Left lung (tissue), 10 donors: ENCODE results near the gene MUC12. TPM values are rescaled to one million over a fixed set of nuclear protein-coding genes. Genes with fewer than 3 reads are reported as not detected.
"Not testable (repeated sequence)": the region's sequence is repeated elsewhere in the genome, so short reads cannot be mapped to it uniquely, and the experiment has no call there.

ENCODE experiments used
- ATAC-seq: fragments of 200-7000 bp; cut with Tn5 transposase; one replicate; pipeline ENCODE4 v1.9.1; 2020; ENCODE audit warnings: moderate library complexity
- DNase-seq, 4 donors: peaks; one replicate each; pipeline ENCODE4 v3.0.0-alpha.2; 2013 to 2020
- H3K27ac ChIP-seq, 2 donors: fragments of 200-600 bp; sonication (generic) in 1 of 2; one replicate each; pipeline versions ENCODE4 v1.5.0 to v1.8.0; 2020 to 2021
- H3K27me3 ChIP-seq, 2 donors: fragments of 200-600 bp; sonication (generic) in 1 of 2; one replicate each; pipeline versions ENCODE4 v1.5.0 to v1.8.0; 2020 to 2021
- H3K36me3 ChIP-seq, 2 donors: fragments of 200-600 bp; sonication (generic) in 1 of 2; one replicate each; pipeline versions ENCODE4 v1.5.0 to v1.8.0; 2020 to 2021
- H3K4me1 ChIP-seq, 2 donors: fragments of 200-600 bp; one replicate each; pipeline ENCODE4 v1.8.0; 2021
- H3K4me3 ChIP-seq, 2 donors: fragments of 200-600 bp; sonication (generic) in 1 of 2; one replicate each; pipeline versions ENCODE4 v1.5.0 to v1.8.0; 2020 to 2021; ENCODE audit warnings: mild to moderate bottlenecking in 1 of 2
- H3K9me3 ChIP-seq, 2 donors: fragments of 200-600 bp; sonication (generic) in 1 of 2; one replicate each; pipeline versions ENCODE4 v1.5.0 to v1.8.0; 2020 to 2021
- intact Hi-C, 2 donors: fragments of 100-400 bp; cut with DNase I; formaldehyde crosslinking; loops; one replicate each; pipeline versions ENCODE4 v1.11.2 to v1.14.2; 2022
- polyA plus RNA-seq, 6 donors: library from polyadenylated mRNA; unstranded; fragments of 120-200 nt; gene quantifications; one replicate each; pipeline ENCODE4 v1.2.1, GENCODE V29; 2013; ENCODE audit not compliant: insufficient read length in 6 of 6
- total RNA-seq, 2 donors: library from RNA; stranded (reverse); fragmentation: NEBNext Ultra II Directional; extraction: Animal tissue kit (Norgen Biotek cat#: 25700); gene quantifications; one replicate each; pipeline ENCODE4 v1.2.1, GENCODE V29; 2021
- TF ChIP-seq, protein P1 (sequence below), 2 donors: fragments of 200-600 bp; sonication (generic) in 1 of 2; IDR thresholded peaks; one replicate each; pipeline versions ENCODE4 v1.5.0 to v1.8.0; 2021; ENCODE audit warnings: antibody characterized with exemption in 2 of 2
- donor health status: DM: no; HTN: yes; CAD: no.
- donor health status: DM: no; HTN: no; CAD: no.

MUC12 gene
- total and polyA plus RNA-seq, 8 donors, result 0.44 to 2.0 (median 1.2) TPM

GRCh38 chr7:101031082-101031481, 61.7 kb downstream of the MUC12 start:
- Histone ChIP-seq H3K36me3 (no peaks in the 10 kb centered on the region), H3K27me3 (no peaks in the 10 kb centered on the region), H3K9me3 (no peaks in the 10 kb centered on the region), H3K4me1 (no peaks in the 10 kb centered on the region), H3K4me3 (no peak overlapping the region), H3K27ac (no peak overlapping the region)
- intact Hi-C loops, result no loop called here
- ATAC-seq (no peak), DNase-seq (peak in 1 of 4 donors; percentile 12)
- TF ChIP-seq, protein P1, sequence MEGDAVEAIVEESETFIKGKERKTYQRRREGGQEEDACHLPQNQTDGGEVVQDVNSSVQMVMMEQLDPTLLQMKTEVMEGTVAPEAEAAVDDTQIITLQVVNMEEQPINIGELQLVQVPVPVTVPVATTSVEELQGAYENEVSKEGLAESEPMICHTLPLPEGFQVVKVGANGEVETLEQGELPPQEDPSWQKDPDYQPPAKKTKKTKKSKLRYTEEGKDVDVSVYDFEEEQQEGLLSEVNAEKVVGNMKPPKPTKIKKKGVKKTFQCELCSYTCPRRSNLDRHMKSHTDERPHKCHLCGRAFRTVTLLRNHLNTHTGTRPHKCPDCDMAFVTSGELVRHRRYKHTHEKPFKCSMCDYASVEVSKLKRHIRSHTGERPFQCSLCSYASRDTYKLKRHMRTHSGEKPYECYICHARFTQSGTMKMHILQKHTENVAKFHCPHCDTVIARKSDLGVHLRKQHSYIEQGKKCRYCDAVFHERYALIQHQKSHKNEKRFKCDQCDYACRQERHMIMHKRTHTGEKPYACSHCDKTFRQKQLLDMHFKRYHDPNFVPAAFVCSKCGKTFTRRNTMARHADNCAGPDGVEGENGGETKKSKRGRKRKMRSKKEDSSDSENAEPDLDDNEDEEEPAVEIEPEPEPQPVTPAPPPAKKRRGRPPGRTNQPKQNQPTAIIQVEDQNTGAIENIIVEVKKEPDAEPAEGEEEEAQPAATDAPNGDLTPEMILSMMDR (IDR thresholded peaks at IDR 0.05), result no peak

- Histone ChIP-seq H3K27me3 (peaks cover 0 to 4% of the 10 kb centered on the region in 2 donors), H3K9me3 (no peaks in the 10 kb centered on the region), H3K27ac (no peak overlapping the region), H3K4me3 (no peak overlapping the region), H3K36me3 (no peaks in the 10 kb centered on the region), H3K4me1 (no peaks in the 10 kb centered on the region)
- intact Hi-C loops, result no loop called here
- no peak for ATAC-seq
- TF ChIP-seq, protein P1 (IDR thresholded peaks at IDR 0.05), result no peak
- no peak for DNase-seq
Observed at GRCh38 chr7:101035941-101036340, 66.6 kb downstream of the MUC12 start.

DNA sequence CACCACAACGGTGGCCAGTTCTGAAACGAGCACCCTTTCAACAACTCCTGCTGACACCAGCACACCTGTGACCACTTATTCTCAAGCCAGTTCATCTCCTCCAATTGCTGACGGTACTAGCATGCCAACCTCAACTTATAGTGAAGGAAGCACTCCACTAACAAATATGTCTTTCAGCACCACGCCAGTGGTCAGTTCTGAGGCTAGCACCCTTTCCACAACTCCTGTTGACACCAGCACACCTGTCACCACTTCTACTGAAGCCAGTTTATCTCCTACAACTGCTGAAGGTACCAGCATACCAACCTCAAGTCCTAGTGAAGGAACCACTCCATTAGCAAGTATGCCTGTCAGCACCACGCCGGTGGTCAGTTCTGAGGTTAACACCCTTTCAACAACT, 71.9 kb downstream of the MUC12 start:
- H3K4me3 ChIP-seq, H3K9me3 ChIP-seq, ATAC-seq, H3K27ac ChIP-seq, intact Hi-C loops, H3K36me3 ChIP-seq, H3K4me1 ChIP-seq: not testable (repeated sequence)
- H3K27me3 ChIP-seq, result peaks cover 0 to 27% of the 10 kb centered on the region in 2 donors
- DNase-seq, result peak in 1 of 4 donors; percentile 6

DNA sequence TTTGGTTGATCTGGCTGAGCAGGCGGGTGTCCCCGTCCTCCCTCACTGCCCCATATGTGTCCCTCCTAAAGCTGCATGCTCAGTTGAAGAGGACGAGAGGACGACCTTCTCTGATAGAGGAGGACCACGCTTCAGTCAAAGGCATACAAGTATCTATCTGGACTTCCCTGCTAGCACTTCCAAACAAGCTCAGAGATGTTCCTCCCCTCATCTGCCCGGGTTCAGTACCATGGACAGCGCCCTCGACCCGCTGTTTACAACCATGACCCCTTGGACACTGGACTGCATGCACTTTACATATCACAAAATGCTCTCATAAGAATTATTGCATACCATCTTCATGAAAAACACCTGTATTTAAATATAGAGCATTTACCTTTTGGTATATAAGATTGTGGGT, 89.0 kb downstream of the MUC12 start:
- TF ChIP-seq, protein P1 (IDR thresholded peaks at IDR 0.05), result no peak
- peak; percentile 79 for ATAC-seq
- Histone ChIP-seq H3K27me3 (peaks cover 0 to 79% of the 10 kb centered on the region in 2 donors), H3K4me1 (no peaks in the 10 kb centered on the region), H3K27ac (no peak overlapping the region), H3K36me3 (no peaks in the 10 kb centered on the region), H3K9me3 (no peaks in the 10 kb centered on the region), H3K4me3 (no peak overlapping the region)
- intact Hi-C loops, result loop anchor here in 1 of 2 donors (5.0 kb wide), 1 partner anchor 161 kb away; the partner anchor contains the start of gene ACHE
- DNase-seq, result peak; percentile 45 to 80 (median 60)

GRCh38 chr7:101059620-101059942, 90.2 kb downstream of the MUC12 start:
- ATAC-seq (no peak), DNase-seq (no peak)
- TF ChIP-seq, protein P1 (IDR thresholded peaks at IDR 0.05), result peak in 1 of 2 donors; percentile 43
- H3K4me3 ChIP-seq, result no peak overlapping the region
- no peaks in the 10 kb centered on the region for H3K36me3 ChIP-seq
- peaks cover 0 to 77% of the 10 kb centered on the region in 2 donors for H3K27me3 ChIP-seq
- intact Hi-C loops, result loop anchor here in 1 of 2 donors (5.0 kb wide), 1 partner anchor 162 kb away; the partner anchor contains the start of gene ACHE
- no peaks in the 10 kb centered on the region for H3K9me3 ChIP-seq
- H3K4me1 ChIP-seq, result no peaks in the 10 kb centered on the region
- no peak overlapping the region for H3K27ac ChIP-seq

- ATAC-seq (no peak), DNase-seq (no peak)
- intact Hi-C loops, result loop anchor here in 1 of 2 donors (10.0 kb wide), 1 partner anchor 166 kb away; the partner anchor contains the start of gene ACHE
- Histone ChIP-seq H3K27ac (no peak overlapping the region), H3K4me3 (no peak overlapping the region), H3K9me3 (no peaks in the 10 kb centered on the region), H3K4me1 (no peaks in the 10 kb centered on the region), H3K27me3 (peaks cover 0 to 80% of the 10 kb centered on the region in 2 donors), H3K36me3 (no peaks in the 10 kb centered on the region)
- TF ChIP-seq, protein P1 (IDR thresholded peaks at IDR 0.05), result no peak
Observed at GRCh38 chr7:101060992-101061391, 91.6 kb downstream of the MUC12 start.

- not testable (repeated sequence) for H3K9me3 ChIP-seq, DNase-seq, H3K4me3 ChIP-seq, H3K36me3 ChIP-seq, ATAC-seq, H3K27ac ChIP-seq, H3K4me1 ChIP-seq
- intact Hi-C loops, result loop anchor here in 1 of 2 donors (10.0 kb wide), 1 partner anchor 169 kb away; the partner anchor contains the start of gene ACHE
- peaks cover 0 to 71% of the 10 kb centered on the region in 2 donors for H3K27me3 ChIP-seq
Observed at GRCh38 chr7:101064176-101064550, 94.8 kb downstream of the MUC12 start.

GRCh38 chr7:101065162-101065561, 95.8 kb downstream of the MUC12 start:
- H3K36me3 ChIP-seq, ATAC-seq, H3K4me1 ChIP-seq, H3K4me3 ChIP-seq, H3K27ac ChIP-seq, H3K9me3 ChIP-seq, DNase-seq: not testable (repeated sequence)
- intact Hi-C loops, result loop anchor here in 1 of 2 donors (10.0 kb wide), 1 partner anchor 170 kb away; the partner anchor contains the start of gene ACHE
- peaks cover 0 to 64% of the 10 kb centered on the region in 2 donors for H3K27me3 ChIP-seq
